GM13976 (cell line): ENCODE data around the gene ADK.

Source experiments
- DNase-seq: peaks from one replicate; pipeline ENCODE4 v3.0.0; 2012; ENCODE audit warnings: low spot score
- in situ Hi-C: fragments of 300-500 bp; cut with MboI; formaldehyde crosslinking; loops from one replicate; pipeline ENCODE4 v1.12.0; 2022; ENCODE audit warnings: low sequenced_read_pairs, mixed read lengths, inconsistent platforms; ENCODE audit not compliant: unreplicated experiment
- TF ChIP-seq, protein P1 (sequence below): IDR thresholded peaks from 2 replicates; pipeline ENCODE4 v1.5.1; 2012; ENCODE audit warnings: borderline replicate concordance, mild to moderate bottlenecking; ENCODE audit not compliant: insufficient read depth; ENCODE audit errors: extremely low read depth, missing control alignments, control extremely low read depth

ADK gene

DNA sequence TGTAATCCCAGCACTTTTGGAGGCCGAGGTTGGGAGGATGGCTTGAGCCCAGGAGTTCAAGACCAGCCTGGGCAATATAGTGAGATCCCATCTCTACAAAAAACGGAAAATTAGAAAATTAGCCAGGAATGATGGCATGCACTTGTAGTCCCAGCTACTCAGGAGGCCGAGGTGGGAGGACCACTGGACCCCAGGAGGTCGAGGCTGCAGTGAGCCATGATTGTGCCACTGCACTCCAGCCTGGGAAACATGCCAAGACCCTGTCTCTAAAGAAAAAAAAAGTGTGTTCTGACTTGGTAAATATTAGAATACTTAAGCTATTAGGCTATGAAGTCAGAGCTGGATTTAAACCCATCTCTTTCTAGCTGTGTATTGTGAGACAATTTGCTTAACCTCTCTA, 594.4 kb downstream of the ADK start:
- DNase-seq = no peak
- in situ Hi-C loops = loop anchor here (10.0 kb wide), 2 partner anchors 279 to 349 kb away; a partner anchor contains a TSS
- TF ChIP-seq, protein P1, sequence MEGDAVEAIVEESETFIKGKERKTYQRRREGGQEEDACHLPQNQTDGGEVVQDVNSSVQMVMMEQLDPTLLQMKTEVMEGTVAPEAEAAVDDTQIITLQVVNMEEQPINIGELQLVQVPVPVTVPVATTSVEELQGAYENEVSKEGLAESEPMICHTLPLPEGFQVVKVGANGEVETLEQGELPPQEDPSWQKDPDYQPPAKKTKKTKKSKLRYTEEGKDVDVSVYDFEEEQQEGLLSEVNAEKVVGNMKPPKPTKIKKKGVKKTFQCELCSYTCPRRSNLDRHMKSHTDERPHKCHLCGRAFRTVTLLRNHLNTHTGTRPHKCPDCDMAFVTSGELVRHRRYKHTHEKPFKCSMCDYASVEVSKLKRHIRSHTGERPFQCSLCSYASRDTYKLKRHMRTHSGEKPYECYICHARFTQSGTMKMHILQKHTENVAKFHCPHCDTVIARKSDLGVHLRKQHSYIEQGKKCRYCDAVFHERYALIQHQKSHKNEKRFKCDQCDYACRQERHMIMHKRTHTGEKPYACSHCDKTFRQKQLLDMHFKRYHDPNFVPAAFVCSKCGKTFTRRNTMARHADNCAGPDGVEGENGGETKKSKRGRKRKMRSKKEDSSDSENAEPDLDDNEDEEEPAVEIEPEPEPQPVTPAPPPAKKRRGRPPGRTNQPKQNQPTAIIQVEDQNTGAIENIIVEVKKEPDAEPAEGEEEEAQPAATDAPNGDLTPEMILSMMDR = no peak

DNA sequence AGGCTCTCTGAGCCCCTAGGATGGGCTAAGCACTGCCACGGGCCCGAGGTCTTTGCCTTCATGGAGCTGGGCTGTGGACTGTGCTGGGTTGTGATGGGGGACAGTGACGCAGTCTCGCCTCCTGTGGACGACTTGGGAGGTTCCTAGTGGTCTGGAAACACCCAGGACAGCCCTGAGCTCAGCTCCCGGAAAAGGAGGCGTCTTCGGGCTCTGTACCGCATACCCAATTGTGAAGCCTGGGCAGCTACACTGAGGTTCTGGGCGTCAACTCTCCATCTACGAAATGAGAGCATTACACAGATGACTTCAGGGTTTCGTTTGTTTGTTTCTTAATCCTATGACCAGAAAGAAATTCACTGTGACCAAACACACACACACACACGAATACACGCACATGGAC, 595.8 kb downstream of the ADK start:
- TF ChIP-seq, protein P1 = no peak
- in situ Hi-C loops = loop anchor here (10.0 kb wide), 2 partner anchors 278 to 348 kb away; a partner anchor contains a TSS

DNA sequence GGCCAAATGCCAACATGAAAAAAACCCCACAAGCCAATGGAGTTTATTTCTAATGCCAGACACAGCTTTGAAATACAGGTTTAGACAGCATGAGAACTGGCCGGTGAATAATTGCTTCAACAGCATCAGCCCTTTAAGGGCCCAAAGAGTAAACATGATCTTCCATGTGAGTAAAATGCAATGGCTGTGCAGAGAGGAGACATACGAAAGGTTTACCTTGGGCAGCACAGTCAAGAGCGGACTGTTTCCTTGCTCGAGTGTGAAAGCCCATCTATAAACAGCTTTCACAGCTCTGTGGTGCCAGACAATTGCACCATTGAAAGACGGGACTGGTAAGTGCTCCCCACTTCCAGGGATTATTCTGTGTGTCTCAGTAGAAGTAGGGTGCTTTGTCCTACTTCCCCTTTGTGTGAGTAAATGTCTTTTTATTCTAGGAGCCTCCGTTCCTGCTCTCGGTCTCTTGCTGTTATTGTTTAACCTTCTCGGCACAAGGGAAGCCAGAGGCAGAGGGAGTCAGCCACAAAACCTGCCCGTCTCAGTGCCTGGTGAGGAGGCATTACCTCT, 597.5 kb downstream of the ADK start:
- in situ Hi-C loops = loop anchor here (10.0 kb wide), 2 partner anchors 276 to 346 kb away; a partner anchor contains a TSS
- TF ChIP-seq, protein P1 = no peak
- no peak for DNase-seq

More for the DNA sequence above, 595.8 kb downstream of the ADK start:
- DNase-seq = no peak

DNA sequence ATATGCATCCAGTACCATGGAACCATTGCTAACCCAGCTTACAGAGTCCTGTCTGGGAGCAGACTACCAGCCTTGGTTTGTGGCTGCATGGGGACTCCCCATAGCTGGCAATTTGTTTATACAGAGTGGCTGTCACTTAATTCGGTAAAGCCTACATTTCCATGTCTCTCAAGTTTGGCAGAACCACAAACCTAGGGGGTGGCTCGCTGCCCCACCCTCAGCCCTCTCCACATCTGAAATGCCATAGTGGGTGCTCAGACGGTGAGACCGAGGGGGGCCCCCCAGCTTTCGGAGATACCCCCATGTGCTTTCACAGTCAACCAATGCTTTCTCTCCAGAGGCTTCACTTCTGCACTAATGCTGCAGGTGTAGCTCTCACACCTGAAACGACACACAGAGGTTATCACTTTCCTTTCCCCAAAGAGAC, 599.8 kb downstream of the ADK start:
- DNase-seq = peak; percentile 46
- in situ Hi-C loops = loop anchor here (25.0 kb wide), 1 partner anchor 486 kb away; the partner anchor contains the start of gene COMTD1
- TF ChIP-seq, protein P1 = no peak

DNA sequence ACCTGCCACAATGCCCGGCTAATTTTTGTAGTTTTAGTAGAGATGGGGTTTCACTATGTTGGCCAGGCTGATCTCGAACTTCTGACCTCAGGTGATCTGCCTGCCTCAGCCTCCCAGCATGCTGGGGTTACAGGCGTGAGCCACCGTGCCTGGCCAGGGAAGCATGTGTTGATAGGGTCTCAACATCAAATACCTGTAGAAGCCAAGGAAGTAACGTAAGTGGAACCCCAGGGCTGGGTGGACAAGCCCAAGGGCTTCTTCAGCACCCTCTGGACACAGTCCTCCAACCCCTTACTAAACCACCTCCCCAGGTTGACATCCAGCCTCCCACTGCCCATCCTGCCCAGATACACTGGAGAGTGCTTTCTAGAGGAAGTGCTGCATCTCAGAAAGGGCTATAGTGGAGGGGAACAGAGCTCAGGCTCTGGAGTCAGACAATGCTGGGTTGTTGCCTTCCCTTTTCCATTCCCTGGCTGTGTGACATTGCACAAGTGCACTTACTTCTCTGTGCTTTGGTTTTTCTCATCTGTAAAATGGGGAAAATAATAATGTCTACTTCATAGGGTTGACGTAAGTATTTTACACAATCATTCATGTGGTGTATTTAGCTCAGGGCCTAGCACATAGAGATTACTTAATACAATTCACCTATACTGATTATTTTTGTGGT, 601.5 kb downstream of the ADK start:
- in situ Hi-C loops = loop anchor here (25.0 kb wide), 1 partner anchor 485 kb away; the partner anchor contains the start of gene COMTD1
- TF ChIP-seq, protein P1 = no peak
- no peak for DNase-seq

DNA sequence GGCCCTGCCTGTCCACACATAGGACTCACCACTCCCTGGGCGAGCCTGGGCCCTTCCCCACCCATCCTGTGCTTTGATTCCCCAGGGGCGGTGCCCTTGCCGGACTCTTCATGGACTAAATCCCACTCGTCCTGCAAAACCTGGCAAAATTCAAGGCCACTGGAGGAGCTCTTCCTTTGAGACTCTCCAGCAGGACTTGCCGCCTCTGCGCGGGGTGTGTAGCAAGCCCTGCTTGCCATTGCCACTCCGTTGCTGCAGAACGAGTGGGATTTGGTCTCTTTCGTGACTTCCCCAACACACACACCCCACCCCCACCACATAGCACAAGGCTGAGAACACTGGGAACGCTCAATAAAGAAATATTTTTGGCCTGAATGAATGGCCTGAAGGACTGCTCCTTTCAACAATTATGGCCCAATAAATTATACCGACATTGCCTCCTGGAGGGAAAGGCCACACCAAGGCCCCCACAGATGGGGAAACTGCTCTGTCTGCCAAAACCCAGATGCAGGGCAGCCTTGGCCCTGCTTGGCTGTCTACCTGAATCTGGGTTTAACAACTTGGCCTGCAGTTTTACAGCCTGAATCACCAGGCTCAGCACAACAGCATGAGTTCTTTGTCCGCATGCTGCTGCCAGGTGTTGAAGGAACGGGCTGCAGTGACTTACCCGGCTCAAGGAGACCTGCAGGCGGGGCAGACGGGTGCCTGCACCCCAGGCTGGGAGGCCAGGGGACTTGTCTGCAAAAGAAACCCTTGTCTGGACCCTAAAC, 602.6 kb downstream of the ADK start:
- TF ChIP-seq, protein P1 = no peak
- in situ Hi-C loops = loop anchor here (25.0 kb wide), 1 partner anchor 484 kb away; the partner anchor contains the start of gene COMTD1
- no peak for DNase-seq
